Activated T-helper 1 cell treated with anti-CD3 and anti-CD28 coated beads, Interleukin-2, amount 50 U/mL, for 16 hours (primary cell): ENCODE data around the gene MYL9.
A peak's percentile ranks its signal among the peaks of the same experiment; 100 is the strongest.

Experiments
- DNase-seq, 2 donors: peaks; one replicate each; pipeline ENCODE4 v3.0.0-alpha.2; 2020; ENCODE audit warnings: low read depth in 1 of 2, low spot score in 1 of 2

The MYL9 gene

GRCh38 chr20:36579996-36580545 lies 38.8 kb downstream of the MYL9 start:
- DNase-seq: no peak

GRCh38 chr20:36582322-36582721 lies 41.0 kb downstream of the MYL9 start:
- no peak for DNase-seq

GRCh38 chr20:36582821-36583220 lies 41.5 kb downstream of the MYL9 start:
- DNase-seq: no peak

DNA sequence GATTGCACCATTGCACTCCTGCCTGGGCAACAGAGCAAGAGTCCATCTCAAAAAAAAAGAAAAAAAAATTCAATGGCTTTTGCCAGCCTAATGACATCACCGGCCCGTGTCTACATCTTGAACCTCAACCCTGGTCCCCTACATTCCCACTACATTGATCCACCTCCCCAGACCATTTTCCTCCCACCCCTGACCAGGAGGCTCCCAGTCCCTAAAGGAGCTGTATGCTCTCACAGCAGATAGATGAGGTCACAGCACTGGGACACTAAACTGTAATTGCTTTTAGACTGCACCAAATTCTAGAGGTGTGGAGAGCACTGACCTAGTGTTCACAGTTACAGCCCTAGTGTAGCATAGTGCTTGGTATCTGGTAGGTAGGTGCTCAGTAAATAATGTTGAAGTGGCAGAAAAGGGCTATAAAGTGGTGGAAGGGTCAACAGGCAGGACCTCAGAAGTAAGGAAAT lies 42.7 kb downstream of the MYL9 start:
- DNase-seq: no peak

DNA sequence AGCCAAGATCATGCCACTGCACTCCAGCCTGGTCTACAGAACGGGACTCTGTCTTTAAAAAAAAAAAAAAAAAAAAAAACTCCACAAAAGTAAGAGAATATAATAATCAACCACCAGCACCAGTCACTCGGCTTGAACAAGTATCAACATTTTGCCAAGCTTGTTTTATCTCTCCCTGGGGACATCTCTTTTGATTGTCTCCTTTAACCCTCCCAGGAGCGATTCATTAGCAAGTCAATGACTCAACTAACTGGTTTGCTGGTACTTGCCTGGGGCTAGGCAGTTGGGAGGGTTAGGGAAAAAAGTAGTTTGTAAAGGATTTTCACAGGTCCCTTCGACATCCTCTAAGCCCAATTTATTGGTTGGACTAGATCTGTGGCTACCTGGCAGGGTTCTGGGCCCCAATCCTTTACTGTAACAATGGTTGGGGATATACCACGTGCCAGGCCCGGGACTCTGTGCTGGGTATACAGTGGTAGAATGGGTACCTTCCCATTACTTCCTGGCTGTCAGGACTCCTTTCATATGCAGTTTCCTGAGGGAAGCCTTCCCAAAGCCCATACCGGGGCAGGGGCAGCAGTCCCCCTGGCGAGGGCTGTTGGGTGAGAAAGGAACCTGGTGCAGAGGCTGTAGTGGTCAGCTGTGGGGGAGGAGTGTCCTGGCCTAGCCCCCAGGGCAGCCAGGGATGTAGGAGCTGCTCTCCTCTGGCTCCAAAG lies 44.2 kb downstream of the MYL9 start:
- no peak for DNase-seq

DNA sequence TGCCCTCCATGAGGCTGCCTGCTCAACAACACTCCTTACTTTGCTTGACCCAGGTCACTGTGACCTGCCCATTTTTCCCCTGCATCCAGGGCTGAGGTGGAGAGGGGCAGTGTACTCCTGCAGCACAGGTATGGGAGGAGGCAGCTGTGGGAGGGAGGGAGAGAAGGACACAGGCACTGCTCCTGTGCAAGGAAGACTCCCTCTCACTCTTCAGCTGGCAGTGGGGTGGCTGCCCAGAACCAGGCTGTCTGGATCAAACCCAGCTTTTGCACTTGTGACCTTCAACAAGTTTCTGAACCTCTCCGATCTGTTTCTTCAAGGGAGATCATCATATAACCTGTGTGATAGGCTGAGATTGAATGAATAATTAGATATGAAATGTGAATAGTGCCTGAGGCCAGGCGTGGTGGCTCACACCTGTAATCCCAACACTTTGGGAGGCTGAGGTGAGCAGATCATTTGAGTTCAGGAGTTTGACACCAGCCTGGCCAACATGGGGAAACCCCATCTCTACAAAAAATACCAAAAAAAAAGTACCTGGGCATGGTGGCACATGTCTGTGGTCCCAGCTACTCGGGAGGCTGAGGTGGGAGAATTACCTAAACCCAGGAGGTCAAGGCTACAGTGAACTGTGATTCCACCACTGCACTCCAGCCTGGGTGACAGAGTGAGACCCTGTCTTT lies 46.2 kb downstream of the MYL9 start:
- DNase-seq: no peak

DNA sequence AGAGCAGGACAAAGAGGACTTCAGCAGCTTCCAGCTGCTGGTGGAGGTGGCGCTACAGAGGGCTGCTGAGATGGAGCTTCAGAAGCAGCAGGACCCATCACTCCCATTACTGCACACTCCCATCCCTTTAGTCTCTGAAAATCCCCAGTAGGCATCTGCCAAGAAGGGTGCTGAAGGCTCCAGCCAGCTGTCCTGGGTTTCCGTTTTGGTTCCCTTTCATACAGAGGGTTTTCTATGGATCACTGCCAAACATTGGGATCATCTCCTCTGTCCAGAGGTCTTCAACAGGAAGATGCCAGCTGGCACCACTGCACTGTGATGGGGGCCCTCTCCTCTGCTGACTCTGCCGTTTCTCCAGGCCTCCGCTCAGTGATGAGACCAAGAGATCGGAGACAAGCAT lies 50.0 kb downstream of the MYL9 start:
- DNase-seq: no peak

GRCh38 chr20:36591854-36592641 lies 50.7 kb downstream of the MYL9 start:
- peak in 1 of 2 donors; percentile 33 for DNase-seq

GRCh38 chr20:36593347-36593929 lies 52.1 kb downstream of the MYL9 start:
- DNase-seq: no peak

- no peak for DNase-seq
These were observed 58.6 kb downstream of the MYL9 start for GRCh38 chr20:36599912-36600345.
